Sigmoid colon (tissue), 4 donors: ENCODE data around the gene CLRN2.

Source experiments
- EP300 ChIP-seq, 4 donors: sonication (generic); formaldehyde crosslinking; IDR thresholded peaks; one replicate each; pipeline ENCODE4 v1.6.1; 2017; ENCODE audit warnings: antibody characterized with exemption in 4 of 4
- POLR2A ChIP-seq, 2 donors: fragments of 450-650 bp; IDR thresholded peaks; one replicate each; pipeline ENCODE4 v1.6.1; 2016; ENCODE audit warnings: antibody characterized with exemption in 2 of 2, mild to moderate bottlenecking in 2 of 2, moderate library complexity in 2 of 2
- POLR2AphosphoS5 ChIP-seq, 4 donors: sonication (generic); formaldehyde crosslinking; IDR thresholded peaks; one replicate each; pipeline ENCODE4 v1.6.1; 2017; ENCODE audit warnings: antibody characterized with exemption in 4 of 4
- TF ChIP-seq, protein P1 (sequence below), 4 experiments: fragments of 450-650 bp in 3 of 4; fragments of 200-600 bp in 1 of 4; IDR thresholded peaks; one replicate each; pipeline ENCODE4 v1.5.1; 2016 to 2019; ENCODE audit warnings: antibody characterized with exemption in 4 of 4, mild to moderate bottlenecking in 3 of 4, moderate library complexity in 2 of 4

DNA sequence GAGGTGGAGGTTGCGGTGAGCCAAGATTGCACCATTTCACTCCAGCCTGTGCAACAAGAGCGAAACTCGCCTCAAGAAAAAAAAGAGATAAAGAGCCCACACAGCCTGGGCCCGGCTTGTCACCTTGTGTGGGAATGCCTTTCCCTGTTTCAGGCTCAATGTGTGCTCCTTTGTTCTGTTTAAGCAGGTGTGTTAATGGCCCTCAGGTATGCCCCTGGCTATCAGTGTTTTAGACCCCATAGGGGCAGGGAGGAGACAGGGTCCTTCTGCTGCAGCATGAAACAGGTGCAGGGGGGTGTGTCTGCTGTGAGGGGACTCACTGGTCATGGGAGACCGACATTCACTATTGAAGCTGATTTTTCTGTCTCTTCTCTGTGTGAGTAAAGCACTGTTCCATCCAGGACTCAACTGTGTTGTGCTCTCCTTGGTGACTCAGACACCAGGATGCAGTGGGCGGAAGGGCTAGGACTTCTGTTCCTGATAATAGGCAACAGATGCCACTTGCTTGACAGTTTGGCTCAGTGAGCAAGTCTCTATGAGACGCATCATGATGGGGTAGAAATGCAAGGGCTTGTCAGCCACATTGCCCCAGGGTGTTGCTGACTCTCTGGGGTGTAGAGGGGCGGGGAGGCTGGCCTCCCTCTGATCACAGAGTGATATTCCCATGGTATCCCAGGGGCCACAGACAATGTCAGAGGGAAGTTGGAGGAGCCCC, 46.4 kb downstream of the CLRN2 start:
- TF ChIP-seq, protein P1, sequence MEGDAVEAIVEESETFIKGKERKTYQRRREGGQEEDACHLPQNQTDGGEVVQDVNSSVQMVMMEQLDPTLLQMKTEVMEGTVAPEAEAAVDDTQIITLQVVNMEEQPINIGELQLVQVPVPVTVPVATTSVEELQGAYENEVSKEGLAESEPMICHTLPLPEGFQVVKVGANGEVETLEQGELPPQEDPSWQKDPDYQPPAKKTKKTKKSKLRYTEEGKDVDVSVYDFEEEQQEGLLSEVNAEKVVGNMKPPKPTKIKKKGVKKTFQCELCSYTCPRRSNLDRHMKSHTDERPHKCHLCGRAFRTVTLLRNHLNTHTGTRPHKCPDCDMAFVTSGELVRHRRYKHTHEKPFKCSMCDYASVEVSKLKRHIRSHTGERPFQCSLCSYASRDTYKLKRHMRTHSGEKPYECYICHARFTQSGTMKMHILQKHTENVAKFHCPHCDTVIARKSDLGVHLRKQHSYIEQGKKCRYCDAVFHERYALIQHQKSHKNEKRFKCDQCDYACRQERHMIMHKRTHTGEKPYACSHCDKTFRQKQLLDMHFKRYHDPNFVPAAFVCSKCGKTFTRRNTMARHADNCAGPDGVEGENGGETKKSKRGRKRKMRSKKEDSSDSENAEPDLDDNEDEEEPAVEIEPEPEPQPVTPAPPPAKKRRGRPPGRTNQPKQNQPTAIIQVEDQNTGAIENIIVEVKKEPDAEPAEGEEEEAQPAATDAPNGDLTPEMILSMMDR (IDR thresholded peaks at IDR 0.05), result no peak
- TF ChIP-seq POLR2A (IDR thresholded peaks at IDR 0.05) (no peak), EP300 (IDR thresholded peaks at IDR 0.05) (no peak), POLR2AphosphoS5 (IDR thresholded peaks at IDR 0.05) (no peak)
